Nephron (organoid): ENCODE results near the gene SLC25A6.

Experiments
- H3K27ac Mint-ChIP-seq, 3 experiments: 2 replicates each; pipeline ENCODE4 v1.8.0; 2020; ENCODE audit warnings: mixed read lengths in 3 of 3, mild to moderate bottlenecking in 2 of 3, moderate library complexity in 1 of 3
- H3K27me3 Mint-ChIP-seq: 2 replicates; pipeline ENCODE4 v1.8.0; 2021; ENCODE audit warnings: low read depth, mild to moderate bottlenecking, moderate library complexity, mixed read lengths
- H3K36me3 Mint-ChIP-seq: 2 replicates; pipeline ENCODE4 v1.8.0; 2020; ENCODE audit warnings: low read depth, mixed read lengths
- H3K4me1 Mint-ChIP-seq: 2 replicates; pipeline ENCODE4 v1.8.0; 2020; ENCODE audit warnings: mixed read lengths
- H3K4me3 Mint-ChIP-seq, 3 experiments: 2 replicates each; pipeline ENCODE4 v1.8.0; 2020; ENCODE audit warnings: mild to moderate bottlenecking in 3 of 3, mixed read lengths in 3 of 3, moderate library complexity in 2 of 3
- H3K9me3 Mint-ChIP-seq: 2 replicates; pipeline ENCODE4 v1.8.0; 2020; ENCODE audit warnings: mixed read lengths
- TF ChIP-seq, protein P1 (sequence below), 3 experiments: fragments of 200-600 bp; sonication (generic); IDR thresholded peaks; one replicate each; pipeline ENCODE4 v1.5.0; 2021; ENCODE audit warnings: antibody characterized with exemption in 3 of 3; ENCODE audit not compliant: unreplicated experiment in 3 of 3

SLC25A6 gene

DNA sequence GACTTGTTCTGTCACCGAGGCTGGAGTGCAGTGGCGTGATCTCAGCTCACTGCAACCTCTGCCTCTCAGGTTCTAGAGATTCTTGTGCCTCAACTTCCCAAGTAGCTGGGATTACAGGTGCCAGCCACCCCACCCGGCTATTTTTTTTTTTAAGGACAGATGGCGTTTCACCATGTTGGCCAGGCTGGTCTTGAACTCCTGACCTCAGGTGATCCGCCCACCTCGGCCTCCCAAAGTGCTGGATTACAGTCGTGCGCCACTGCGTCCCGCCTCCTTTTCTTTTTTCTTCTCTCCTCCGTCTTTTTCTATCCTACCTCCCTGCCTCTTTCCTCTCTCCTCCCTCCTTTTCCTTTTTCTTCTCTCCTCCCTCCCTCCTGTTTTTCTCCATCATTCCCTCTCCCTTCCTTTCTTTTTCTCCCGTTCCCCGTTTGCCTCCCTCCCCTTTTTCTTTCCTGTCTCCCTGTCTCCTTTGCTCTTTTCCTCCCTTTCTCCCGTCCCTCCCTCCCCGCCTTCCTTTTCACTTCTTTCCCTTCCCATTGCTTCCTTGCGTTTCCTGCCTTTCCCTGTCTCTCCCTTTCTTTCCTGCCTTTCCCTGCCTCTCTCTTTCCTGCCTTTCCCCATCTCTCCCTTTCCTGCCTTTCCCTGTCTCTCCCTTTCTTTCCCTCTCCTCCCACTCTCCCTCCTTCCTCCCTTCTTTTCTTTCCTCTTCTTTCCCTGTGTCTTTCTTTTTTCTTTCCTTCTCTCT is 2.1 kb upstream of the SLC25A6 start:
- peaks cover 35% of the 10 kb centered on the region for H3K4me1 Mint-ChIP-seq
- H3K27me3 Mint-ChIP-seq, result no peaks in the 10 kb centered on the region
- peaks cover 41% of the 10 kb centered on the region for H3K36me3 Mint-ChIP-seq
- peak overlapping the region; percentile 33 to 98 (median 97) for H3K27ac Mint-ChIP-seq
- no peaks in the 10 kb centered on the region for H3K9me3 Mint-ChIP-seq
- TF ChIP-seq, protein P1, sequence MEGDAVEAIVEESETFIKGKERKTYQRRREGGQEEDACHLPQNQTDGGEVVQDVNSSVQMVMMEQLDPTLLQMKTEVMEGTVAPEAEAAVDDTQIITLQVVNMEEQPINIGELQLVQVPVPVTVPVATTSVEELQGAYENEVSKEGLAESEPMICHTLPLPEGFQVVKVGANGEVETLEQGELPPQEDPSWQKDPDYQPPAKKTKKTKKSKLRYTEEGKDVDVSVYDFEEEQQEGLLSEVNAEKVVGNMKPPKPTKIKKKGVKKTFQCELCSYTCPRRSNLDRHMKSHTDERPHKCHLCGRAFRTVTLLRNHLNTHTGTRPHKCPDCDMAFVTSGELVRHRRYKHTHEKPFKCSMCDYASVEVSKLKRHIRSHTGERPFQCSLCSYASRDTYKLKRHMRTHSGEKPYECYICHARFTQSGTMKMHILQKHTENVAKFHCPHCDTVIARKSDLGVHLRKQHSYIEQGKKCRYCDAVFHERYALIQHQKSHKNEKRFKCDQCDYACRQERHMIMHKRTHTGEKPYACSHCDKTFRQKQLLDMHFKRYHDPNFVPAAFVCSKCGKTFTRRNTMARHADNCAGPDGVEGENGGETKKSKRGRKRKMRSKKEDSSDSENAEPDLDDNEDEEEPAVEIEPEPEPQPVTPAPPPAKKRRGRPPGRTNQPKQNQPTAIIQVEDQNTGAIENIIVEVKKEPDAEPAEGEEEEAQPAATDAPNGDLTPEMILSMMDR (IDR thresholded peaks at IDR 0.05; ENCODE audit: unreplicated experiment in 3 of 3), result no peak
- H3K4me3 Mint-ChIP-seq, result peak overlapping the region; percentile 90 to 97 (median 96)

DNA sequence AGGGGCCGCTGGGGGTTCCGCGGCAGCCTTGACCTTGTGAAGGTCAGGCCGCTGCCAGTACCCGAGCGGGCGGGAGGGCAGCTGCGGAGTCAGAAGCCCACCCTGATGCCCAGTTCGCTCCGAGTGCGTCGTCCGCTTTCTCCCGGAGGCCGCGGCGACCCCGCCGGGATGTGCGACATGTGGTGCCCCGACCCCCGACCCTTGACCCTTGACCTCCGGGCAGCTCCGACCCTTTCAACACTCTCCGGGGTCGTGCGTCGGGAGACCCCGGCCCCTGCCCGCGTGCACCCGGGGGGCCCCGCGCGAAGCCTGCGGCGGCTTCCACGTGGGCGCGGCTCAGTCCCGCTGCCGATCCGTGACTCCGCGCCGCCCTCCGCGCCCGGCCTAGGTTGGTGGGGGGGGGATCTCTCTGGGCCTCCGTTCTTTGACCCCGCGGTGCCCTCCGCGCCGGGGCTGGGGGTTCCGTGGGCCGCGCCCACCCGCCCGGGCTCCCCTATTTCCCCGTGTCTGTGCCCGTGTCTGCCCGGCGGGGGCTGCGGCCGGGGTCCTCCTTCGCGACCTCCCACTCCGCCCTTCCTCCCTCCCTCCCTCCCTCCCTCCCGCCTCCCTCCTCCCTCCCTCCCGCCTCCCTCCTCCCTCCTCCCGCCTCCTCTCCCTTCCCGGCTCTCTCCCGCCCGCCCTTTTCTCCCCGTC is 609 bp upstream of the SLC25A6 start:
- Mint-ChIP-seq H3K27me3 (no peaks in the 10 kb centered on the region), H3K36me3 (peaks cover 57% of the 10 kb centered on the region), H3K27ac (peak overlapping the region; percentile 33 to 98 (median 97)), H3K4me1 (peaks cover 38% of the 10 kb centered on the region), H3K4me3 (peak overlapping the region; percentile 93 to 97 (median 96)), H3K9me3 (no peaks in the 10 kb centered on the region)
- TF ChIP-seq, protein P1 (IDR thresholded peaks at IDR 0.05; ENCODE audit: unreplicated experiment in 3 of 3), result no peak

DNA sequence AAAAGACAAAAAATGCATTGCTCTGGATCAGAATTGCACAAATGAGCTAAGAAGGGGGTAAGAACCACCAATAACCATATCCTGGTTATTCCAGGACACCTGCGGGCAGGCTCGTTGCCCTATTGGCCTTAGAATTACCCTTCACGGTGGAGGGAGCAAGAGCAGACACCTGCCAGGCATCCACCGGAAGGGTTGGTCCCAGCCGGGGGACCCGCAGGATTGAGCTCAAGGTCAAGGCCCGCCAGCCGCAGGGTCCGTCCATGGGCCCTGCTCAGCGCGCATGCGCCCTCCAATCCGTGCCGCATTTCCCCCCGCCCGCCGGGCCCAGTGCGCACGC is 575 bp downstream of the SLC25A6 start:
- Mint-ChIP-seq H3K9me3 (no peaks in the 10 kb centered on the region), H3K4me3 (peak overlapping the region; percentile 93 to 97 (median 96)), H3K4me1 (peaks cover 31% of the 10 kb centered on the region), H3K27ac (peak overlapping the region; percentile 33 to 97 (median 56)), H3K36me3 (peaks cover 61% of the 10 kb centered on the region), H3K27me3 (peaks cover 3% of the 10 kb centered on the region)
- TF ChIP-seq, protein P1 (IDR thresholded peaks at IDR 0.05; ENCODE audit: unreplicated experiment in 3 of 3), result no peak

DNA sequence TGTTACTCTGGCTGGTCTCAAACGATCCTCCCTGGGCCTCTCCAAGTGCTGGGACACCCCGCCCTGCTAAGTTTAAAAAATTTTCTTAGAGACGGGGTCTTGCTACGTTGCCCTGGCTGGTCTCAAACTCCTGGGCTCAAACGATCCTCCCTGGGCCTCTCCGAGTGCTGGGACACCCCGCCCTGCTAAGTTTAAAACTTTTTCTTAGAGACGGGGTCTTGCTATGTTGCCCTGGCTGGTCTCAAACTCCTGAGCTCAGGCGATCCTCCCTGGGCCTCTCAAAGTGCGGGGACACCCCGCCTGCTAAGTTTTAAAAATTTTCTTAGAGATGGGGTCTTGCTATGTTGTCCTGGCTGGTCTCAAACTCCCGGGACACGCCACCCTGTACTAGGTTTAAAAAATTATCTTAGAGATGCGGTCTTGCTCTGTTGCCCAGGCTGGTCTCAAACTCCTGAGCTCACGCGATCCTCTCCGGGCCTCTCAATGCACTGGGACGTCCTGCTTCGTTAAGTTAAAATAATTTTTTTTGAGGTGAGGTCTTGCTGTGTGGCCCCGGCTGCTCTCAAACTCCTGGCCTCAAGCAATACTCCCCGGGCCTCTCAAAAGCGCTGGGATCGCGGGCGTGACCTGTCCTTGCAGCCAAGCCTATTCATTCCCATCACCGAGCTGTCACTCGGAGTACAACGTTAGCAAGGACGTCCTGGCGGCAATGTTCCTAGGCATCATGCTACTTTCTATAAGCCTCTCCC is 1.1 kb downstream of the SLC25A6 start:
- Mint-ChIP-seq H3K27ac (peak overlapping the region; percentile 33 to 97 (median 56)), H3K4me3 (peak overlapping the region; percentile 93 to 97 (median 96)), H3K27me3 (peaks cover 4% of the 10 kb centered on the region), H3K9me3 (no peaks in the 10 kb centered on the region), H3K4me1 (peaks cover 26% of the 10 kb centered on the region), H3K36me3 (peaks cover 58% of the 10 kb centered on the region)
- TF ChIP-seq, protein P1 (IDR thresholded peaks at IDR 0.05; ENCODE audit: unreplicated experiment in 3 of 3), result no peak

DNA sequence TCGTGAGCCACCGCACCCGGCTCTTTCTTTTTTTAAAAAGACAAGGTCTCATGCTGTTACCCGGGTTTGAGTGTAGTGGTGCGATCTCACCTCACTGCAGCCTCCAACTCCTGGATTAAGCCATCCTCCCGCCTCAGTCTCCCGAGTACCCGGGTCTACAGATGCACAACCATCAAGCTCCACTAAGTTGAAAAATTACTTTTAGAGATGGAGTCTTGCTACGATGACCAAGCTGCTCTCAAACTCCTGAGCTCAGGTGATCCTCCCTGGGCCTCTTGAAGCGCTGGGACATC is 2.0 kb downstream of the SLC25A6 start:
- H3K27me3 Mint-ChIP-seq, result peaks cover 4% of the 10 kb centered on the region
- H3K36me3 Mint-ChIP-seq, result peaks cover 59% of the 10 kb centered on the region
- peak overlapping the region; percentile 76 to 97 (median 77) for H3K4me3 Mint-ChIP-seq
- H3K9me3 Mint-ChIP-seq, result no peaks in the 10 kb centered on the region
- no peak overlapping the region for H3K27ac Mint-ChIP-seq
- TF ChIP-seq, protein P1 (IDR thresholded peaks at IDR 0.05; ENCODE audit: unreplicated experiment in 3 of 3), result no peak
- H3K4me1 Mint-ChIP-seq, result peaks cover 19% of the 10 kb centered on the region
